ENCODE results near the gene TRPM2. TPM values are rescaled to one million over a fixed set of nuclear protein-coding genes. Genes with fewer than 3 reads are reported as not detected.
A peak's percentile ranks its signal among the peaks of the same experiment; 100 is the strongest.

The TRPM2 gene
- total RNA-seq, 1 donor, result 0.36 TPM

DNA sequence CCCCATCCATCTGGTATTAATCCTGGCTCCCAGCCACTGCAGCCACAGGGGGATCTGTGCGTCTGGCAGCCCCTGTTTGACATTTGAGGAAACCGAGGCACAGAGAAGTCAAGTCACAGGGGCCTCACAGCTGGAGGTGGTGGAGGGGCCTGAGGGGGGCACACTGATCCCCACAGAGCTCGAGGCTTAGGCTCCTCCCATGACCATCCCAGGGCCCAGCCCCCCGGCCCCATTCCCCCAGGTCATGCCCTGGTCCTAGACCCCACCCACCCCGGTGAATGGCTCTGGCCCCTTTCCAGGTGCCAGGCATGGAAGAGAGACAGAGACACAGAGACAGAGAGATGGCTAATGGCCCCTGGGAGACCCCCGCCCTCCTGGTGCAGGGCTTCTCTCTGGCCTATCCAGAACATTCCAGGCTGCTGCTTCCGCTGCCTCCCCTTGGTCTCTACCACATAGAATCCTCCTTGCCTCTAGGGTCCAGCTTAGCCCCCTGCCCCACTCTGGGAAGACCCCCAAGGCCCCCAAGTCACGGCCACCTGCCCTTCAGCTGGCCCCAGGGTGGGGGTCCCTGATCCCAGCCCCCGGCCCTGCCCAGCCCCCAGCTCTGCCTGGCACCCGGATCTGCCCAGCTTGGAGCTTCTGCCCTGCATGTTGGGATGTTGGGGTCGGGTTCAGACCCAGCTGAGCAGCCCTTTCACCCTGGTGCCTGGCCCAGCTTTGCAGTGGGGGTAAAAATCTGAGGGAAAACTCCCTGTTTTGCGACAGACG lies 72.7 kb downstream of the TRPM2 start:
- TF ChIP-seq, protein P1, sequence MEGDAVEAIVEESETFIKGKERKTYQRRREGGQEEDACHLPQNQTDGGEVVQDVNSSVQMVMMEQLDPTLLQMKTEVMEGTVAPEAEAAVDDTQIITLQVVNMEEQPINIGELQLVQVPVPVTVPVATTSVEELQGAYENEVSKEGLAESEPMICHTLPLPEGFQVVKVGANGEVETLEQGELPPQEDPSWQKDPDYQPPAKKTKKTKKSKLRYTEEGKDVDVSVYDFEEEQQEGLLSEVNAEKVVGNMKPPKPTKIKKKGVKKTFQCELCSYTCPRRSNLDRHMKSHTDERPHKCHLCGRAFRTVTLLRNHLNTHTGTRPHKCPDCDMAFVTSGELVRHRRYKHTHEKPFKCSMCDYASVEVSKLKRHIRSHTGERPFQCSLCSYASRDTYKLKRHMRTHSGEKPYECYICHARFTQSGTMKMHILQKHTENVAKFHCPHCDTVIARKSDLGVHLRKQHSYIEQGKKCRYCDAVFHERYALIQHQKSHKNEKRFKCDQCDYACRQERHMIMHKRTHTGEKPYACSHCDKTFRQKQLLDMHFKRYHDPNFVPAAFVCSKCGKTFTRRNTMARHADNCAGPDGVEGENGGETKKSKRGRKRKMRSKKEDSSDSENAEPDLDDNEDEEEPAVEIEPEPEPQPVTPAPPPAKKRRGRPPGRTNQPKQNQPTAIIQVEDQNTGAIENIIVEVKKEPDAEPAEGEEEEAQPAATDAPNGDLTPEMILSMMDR (IDR thresholded peaks at IDR 0.05; ENCODE audit: extremely low read depth, low read depth, low read length), result no peak
- Histone ChIP-seq H3K9me3 (ENCODE audit: low read depth, low read length) (no peaks in the 10 kb centered on the region), H3K4me3 (ENCODE audit: insufficient read depth, low read length) (no peak overlapping the region), H3K27ac (ENCODE audit: low read depth, low read length) (no peak overlapping the region), H3K27me3 (ENCODE audit: insufficient read depth, low read length) (no peaks in the 10 kb centered on the region), H4K20me1 (ENCODE audit: insufficient read depth, low read length) (no peaks in the 10 kb centered on the region), H3K36me3 (ENCODE audit: insufficient read depth, low read length) (no peaks in the 10 kb centered on the region), H2AFZ (ENCODE audit: low read length) (no peak overlapping the region), H3K79me2 (ENCODE audit: insufficient read depth, low read length) (no peaks in the 10 kb centered on the region), H3K4me2 (ENCODE audit: insufficient read depth, low read length) (no peak overlapping the region), H3K4me1 (ENCODE audit: insufficient read depth, low read length) (no peaks in the 10 kb centered on the region)
- peak; percentile 32 for DNase-seq (ENCODE audit: insufficient read length, low spot score, missing footprints)

DNA sequence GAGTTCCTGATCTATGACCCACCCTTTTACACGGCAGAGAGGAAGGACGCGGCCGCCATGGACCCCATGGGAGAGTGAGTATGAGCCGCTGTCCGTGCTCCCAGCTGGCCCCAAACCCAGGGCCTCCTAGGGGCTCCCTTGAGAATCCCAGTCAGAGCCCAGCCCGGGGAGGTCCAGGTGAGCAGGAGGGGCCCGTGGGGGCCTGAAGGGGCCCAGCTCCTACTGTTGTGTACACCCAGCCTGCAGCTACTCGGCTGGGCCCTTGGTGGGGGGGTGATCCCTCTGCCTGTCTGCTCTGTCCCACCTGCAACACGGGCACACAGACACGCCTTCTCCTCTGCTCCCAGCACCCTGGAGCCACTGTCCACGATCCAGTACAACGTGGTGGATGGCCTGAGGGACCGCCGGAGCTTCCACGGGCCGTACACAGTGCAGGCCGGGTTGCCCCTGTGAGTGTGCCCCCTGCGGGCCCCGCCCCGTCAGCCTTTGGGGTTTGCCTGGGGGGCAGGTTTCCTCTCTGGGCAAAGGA lies 73.3 kb downstream of the TRPM2 start:
- DNase-seq (ENCODE audit: insufficient read length, low spot score, missing footprints), result peak; percentile 62
- Histone ChIP-seq H2AFZ (ENCODE audit: low read length) (no peak overlapping the region), H3K4me1 (ENCODE audit: insufficient read depth, low read length) (no peaks in the 10 kb centered on the region), H3K9me3 (ENCODE audit: low read depth, low read length) (no peaks in the 10 kb centered on the region), H3K36me3 (ENCODE audit: insufficient read depth, low read length) (no peaks in the 10 kb centered on the region), H4K20me1 (ENCODE audit: insufficient read depth, low read length) (no peaks in the 10 kb centered on the region), H3K79me2 (ENCODE audit: insufficient read depth, low read length) (no peaks in the 10 kb centered on the region), H3K27me3 (ENCODE audit: insufficient read depth, low read length) (no peaks in the 10 kb centered on the region), H3K27ac (ENCODE audit: low read depth, low read length) (no peak overlapping the region), H3K4me2 (ENCODE audit: insufficient read depth, low read length) (no peak overlapping the region), H3K4me3 (ENCODE audit: insufficient read depth, low read length) (no peak overlapping the region)
- TF ChIP-seq, protein P1 (IDR thresholded peaks at IDR 0.05; ENCODE audit: extremely low read depth, low read depth, low read length), result no peak

DNA sequence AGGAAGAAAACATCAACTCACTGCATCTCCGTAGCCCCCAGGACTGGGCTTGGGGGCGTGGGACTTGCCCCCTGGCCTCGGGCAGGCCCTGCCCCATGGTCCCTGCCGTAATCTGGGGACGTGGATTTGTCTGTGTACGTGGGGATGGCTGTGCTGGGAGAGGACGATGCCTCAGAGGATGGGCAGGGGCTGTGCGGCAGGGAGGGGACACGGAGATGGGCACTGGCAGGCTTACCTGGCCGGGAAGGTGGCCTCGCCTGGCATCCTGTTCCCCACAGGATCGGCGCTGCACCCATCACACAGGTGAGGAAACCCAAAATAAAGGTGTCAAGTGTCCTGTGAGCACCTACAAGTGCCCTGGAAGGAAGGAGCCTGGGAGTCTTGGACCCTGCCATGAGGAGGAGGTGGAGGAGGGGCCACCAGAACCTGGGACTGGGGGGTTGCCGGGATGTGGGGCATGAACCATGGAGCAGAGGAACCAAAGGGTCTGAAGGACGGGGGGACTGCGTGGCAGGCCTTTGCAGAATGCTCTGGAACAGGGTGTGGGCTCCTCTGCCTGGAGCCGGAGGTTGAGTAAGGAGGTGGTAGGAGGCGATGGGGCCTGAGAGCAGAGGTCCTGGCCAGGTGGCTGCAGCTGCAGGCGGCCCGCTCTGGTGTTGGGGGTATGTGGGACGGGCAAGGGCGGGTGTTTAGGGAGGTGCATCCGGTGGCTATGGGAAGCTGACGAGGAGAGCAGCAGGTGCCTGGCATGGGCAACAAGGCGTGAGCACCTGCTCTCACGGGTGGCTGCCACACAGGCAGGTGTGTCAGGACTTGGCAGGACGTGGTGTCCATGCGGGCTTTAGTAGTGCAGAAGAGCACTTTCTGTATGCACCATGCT lies 74.1 kb downstream of the TRPM2 start:
- H4K20me1 ChIP-seq (ENCODE audit: insufficient read depth, low read length), result no peaks in the 10 kb centered on the region
- H3K9me3 ChIP-seq (ENCODE audit: low read depth, low read length), result no peaks in the 10 kb centered on the region
- H3K4me1 ChIP-seq (ENCODE audit: insufficient read depth, low read length), result no peaks in the 10 kb centered on the region
- peak; percentile 44 for DNase-seq (ENCODE audit: insufficient read length, low spot score, missing footprints)
- no peak overlapping the region for H3K4me2 ChIP-seq (ENCODE audit: insufficient read depth, low read length)
- no peak overlapping the region for H3K4me3 ChIP-seq (ENCODE audit: insufficient read depth, low read length)
- TF ChIP-seq, protein P1 (IDR thresholded peaks at IDR 0.05; ENCODE audit: extremely low read depth, low read depth, low read length), result no peak
- no peaks in the 10 kb centered on the region for H3K36me3 ChIP-seq (ENCODE audit: insufficient read depth, low read length)
- no peaks in the 10 kb centered on the region for H3K79me2 ChIP-seq (ENCODE audit: insufficient read depth, low read length)
- H3K27me3 ChIP-seq (ENCODE audit: insufficient read depth, low read length), result no peaks in the 10 kb centered on the region
- no peak overlapping the region for H2AFZ ChIP-seq (ENCODE audit: low read length)
- no peak overlapping the region for H3K27ac ChIP-seq (ENCODE audit: low read depth, low read length)

All from osteoblast (primary cell).